Measurements from ENCODE around the gene GPI. TPM values are rescaled to one million over a fixed set of nuclear protein-coding genes. Genes with fewer than 3 reads are reported as not detected.

The GPI gene
- total RNA-seq, 1 experiment from 2014 or later, result 400 TPM

Other genes starting within 250 kb of the GPI start
- 54.8 and 70.6 TPM in 2 replicates for gene LSM14A, start 192.7 kb upstream of the GPI start, total RNA-seq (2014; rRNA removed; shearing (Covaris generic); ENCODE audit: low replicate concordance)
- gene GARRE1, start 110.6 kb upstream of the GPI start, total RNA-seq (2014; rRNA removed; shearing (Covaris generic); ENCODE audit: low replicate concordance), result 8.9 and 11.0 TPM in 2 replicates
- gene PDCD2L, start 39.2 kb downstream of the GPI start, total RNA-seq (2014; rRNA removed; shearing (Covaris generic); ENCODE audit: low replicate concordance), result 10.6 and 19.8 TPM in 2 replicates
- gene UBA2, start 63.2 kb downstream of the GPI start, total RNA-seq (2014; rRNA removed; shearing (Covaris generic); ENCODE audit: low replicate concordance), result 298 and 359 TPM in 2 replicates
- 57.1 and 82.3 TPM in 2 replicates for gene WTIP, start 116.6 kb downstream of the GPI start, total RNA-seq (2014; rRNA removed; shearing (Covaris generic); ENCODE audit: low replicate concordance)